GM13976 (cell line): ENCODE measurements around the gene PDK1.

Experiments
- DNase-seq: peaks from one replicate; pipeline ENCODE4 v3.0.0; 2012; ENCODE audit warnings: low spot score
- in situ Hi-C: fragments of 300-500 bp; cut with MboI; formaldehyde crosslinking; loops from one replicate; pipeline ENCODE4 v1.12.0; 2022; ENCODE audit warnings: low sequenced_read_pairs, mixed read lengths, inconsistent platforms; ENCODE audit not compliant: unreplicated experiment
- TF ChIP-seq, protein P1 (sequence below): IDR thresholded peaks from 2 replicates; pipeline ENCODE4 v1.5.1; 2012; ENCODE audit warnings: borderline replicate concordance, mild to moderate bottlenecking; ENCODE audit not compliant: insufficient read depth; ENCODE audit errors: extremely low read depth, missing control alignments, control extremely low read depth

PDK1 gene

DNA sequence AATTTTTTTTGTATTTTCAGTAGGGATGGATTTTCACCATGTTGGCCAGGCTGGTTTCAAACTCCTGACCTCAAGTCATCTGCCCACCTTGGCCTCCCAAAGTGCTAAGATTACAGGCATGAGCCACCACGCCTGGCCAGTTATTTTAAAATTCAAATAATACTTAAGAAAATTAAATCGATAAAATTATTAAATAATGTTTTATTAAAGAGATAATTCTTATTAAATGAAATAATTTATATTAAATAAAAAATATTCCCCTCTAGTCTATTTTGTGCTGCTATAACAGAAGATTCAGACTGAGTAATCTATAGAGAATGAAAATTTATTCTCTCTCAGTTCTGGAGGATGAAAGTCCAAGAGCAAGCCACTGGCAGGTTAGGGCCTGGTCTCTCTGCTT is 61.2 kb downstream of the PDK1 start:
- DNase-seq = no peak
- TF ChIP-seq, protein P1, sequence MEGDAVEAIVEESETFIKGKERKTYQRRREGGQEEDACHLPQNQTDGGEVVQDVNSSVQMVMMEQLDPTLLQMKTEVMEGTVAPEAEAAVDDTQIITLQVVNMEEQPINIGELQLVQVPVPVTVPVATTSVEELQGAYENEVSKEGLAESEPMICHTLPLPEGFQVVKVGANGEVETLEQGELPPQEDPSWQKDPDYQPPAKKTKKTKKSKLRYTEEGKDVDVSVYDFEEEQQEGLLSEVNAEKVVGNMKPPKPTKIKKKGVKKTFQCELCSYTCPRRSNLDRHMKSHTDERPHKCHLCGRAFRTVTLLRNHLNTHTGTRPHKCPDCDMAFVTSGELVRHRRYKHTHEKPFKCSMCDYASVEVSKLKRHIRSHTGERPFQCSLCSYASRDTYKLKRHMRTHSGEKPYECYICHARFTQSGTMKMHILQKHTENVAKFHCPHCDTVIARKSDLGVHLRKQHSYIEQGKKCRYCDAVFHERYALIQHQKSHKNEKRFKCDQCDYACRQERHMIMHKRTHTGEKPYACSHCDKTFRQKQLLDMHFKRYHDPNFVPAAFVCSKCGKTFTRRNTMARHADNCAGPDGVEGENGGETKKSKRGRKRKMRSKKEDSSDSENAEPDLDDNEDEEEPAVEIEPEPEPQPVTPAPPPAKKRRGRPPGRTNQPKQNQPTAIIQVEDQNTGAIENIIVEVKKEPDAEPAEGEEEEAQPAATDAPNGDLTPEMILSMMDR = no peak
- in situ Hi-C loops = no loop called here

DNA sequence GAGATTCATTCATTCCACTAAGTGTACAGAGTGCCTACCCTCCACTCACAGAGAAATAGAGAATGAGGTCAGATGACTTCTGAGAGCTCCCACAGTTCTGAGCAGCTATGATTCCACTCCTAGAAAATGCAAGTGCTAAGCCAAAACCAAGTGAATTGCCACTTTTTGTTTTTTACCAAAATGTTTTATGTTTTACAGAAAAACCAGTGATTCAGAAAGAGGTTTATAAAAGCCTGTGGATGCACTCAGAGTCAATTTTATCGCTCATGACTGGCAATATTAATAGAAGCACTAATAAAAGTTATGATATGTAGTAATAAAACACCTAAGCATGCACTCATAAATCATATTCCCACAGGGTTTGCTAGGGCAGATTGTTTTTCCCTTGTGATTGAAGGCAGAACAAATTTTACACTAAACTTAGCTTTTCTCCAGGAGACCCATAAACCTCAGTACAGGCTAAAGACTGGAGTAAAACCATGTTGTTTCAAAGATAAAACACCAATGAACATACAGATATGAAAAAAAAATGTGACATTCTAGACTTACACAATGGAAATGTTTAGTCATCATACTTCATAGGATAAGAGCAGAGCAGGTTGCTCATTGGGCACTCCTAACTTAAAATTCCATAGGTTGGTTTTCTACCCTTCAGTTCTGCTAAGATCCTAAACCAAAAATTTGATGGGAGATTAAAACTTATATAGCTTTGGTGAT is 67.5 kb downstream of the PDK1 start:
- TF ChIP-seq, protein P1 = no peak
- in situ Hi-C loops = no loop called here
- DNase-seq = no peak

DNA sequence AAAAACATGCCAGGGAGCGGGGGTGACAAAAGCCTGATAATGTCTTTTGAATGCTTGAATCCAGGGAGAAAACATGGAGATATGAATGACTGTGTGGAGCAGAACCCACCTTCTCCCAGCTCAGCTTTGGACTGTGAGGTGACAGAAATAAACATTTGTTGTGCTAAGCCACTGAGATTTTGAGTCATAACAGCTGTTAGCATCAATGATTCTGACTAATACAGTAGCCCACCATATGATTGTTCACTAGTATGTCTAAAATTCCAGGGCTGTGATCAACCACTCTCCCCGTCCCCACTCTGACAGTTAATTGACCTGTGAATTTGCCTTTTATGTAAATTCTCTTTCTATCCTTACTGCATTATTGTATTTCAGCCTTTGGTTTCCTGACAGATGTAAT is 69.1 kb downstream of the PDK1 start:
- DNase-seq = no peak
- in situ Hi-C loops = no loop called here
- TF ChIP-seq, protein P1 = no peak

DNA sequence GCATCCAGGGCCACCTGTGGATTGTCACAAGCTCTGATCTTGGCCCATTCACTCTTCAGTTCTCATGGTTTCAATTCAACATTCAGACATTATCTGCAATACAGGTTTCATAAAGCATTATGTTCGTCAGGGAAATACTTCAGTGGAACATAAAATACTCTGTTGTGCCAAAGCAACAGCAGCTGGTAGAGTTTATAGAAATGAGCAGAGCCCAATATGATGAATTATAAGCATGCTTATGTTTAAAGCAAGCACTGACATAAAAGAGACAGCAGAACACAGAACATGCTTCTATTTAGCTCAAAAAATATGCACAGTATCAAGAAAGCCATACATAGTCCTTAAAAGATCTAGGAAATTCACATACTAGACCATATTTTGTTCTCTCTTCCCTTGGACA is 71.3 kb downstream of the PDK1 start:
- in situ Hi-C loops = no loop called here
- no peak for DNase-seq
- TF ChIP-seq, protein P1 = no peak

DNA sequence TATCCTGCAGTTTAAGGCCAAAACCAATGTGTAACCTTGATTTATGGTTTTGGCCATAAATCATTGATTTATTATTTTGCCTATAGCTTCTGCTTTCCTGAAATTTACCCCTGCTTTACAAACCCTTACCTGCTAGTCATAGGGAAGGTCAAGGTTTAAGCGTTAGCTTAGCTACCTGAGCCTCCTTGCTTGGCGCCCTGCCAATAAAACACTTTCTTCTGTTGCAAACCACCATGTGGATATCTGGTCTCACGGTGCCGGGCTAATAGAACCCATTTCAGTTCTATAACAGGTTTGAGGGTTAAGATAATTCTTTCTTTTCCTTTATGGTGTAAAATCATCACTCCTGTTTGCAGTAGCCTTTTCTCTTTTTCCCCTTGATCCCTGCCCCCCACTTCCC is 72.2 kb downstream of the PDK1 start:
- TF ChIP-seq, protein P1 = no peak
- DNase-seq = no peak
- in situ Hi-C loops = no loop called here

DNA sequence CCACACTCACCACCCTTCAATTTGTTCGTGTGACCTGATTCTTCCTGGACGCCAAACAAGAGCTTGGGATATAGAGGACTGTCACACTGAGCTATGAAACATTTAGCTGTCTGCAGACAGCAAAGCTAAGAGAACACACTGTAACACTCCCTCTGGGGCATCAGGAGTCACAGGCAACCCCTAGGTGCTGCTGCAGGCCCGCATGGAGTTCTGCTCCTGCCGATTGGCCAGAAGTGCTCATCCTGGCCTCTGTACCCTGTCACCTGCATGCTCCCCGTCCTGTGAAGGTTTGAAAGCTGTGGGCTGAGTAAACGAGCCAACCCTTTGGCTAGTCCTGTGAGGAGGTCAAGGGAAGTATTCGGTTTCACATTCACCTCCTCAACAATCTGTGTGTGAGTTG is 73.7 kb downstream of the PDK1 start:
- in situ Hi-C loops = no loop called here
- no peak for DNase-seq
- TF ChIP-seq, protein P1 = no peak

DNA sequence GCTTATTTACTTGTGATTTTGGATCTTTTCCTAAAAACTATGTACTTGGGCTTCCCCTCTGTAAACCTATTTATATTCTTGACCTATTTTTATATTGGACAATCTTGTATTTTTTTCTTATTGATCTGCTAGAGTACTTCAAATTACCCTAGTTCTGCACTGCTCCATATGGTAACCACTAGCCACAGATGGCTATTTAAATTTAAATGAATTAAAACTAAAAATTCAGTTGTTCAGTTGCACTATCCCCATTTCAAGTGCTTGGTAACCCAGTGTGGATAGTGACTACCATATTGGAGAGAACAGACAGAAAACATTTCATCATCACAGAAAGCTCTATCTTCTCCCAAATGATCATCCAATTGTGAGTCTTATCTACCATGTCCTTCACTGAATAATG is 74.3 kb downstream of the PDK1 start:
- DNase-seq = no peak
- in situ Hi-C loops = no loop called here
- TF ChIP-seq, protein P1 = no peak
